Choroid plexus epithelial cell (primary cell): ENCODE data around the gene TBC1D14.

Experiments used
- DNase-seq: peaks from one replicate; pipeline ENCODE4 v3.0.0-alpha.2; 2010; ENCODE audit warnings: low read depth
- H3K4me3 ChIP-seq: 2 replicates; pipeline ENCODE4 v1.5.1; 2011; ENCODE audit warnings: low read depth, mild to moderate bottlenecking, control low read depth, low read length, moderate library complexity
- TF ChIP-seq, protein P1 (sequence below): conservative IDR thresholded peaks from 2 replicates; pipeline ENCODE4 v1.5.1; 2011; ENCODE audit warnings: low read depth, mild to moderate bottlenecking, control low read depth, inconsistent platforms, low read length, moderate library complexity

The TBC1D14 gene

DNA sequence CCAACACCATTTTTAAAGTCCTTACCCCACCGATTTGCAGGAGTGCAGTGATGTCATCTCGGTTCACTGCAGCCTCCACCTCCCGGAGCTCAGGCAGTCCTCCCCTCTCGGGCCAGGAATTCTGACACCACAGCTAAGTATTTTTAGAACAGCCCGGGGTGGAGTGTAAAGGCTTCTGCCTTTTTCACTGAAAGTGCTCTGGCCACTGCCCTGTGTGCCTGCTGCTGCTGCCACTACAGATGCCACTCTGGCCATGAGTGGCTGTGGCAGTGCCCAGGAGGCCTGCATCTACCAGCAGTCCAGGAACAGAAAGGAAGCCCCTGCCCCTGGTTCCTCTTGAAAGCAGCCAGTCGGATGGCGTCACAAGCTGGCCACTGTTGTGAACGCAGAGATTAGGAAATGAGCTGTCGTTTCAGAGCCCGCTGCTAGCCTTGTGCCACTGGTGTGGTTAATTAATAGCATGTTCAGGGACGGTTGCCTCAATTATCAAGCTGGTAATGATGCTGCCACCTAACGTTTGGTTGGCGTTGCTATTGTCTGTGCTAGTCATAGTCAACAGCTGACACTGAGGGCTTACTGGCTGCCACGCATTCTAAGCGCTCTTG, 23.6 kb upstream of the TBC1D14 start:
- no peak overlapping the region for H3K4me3 ChIP-seq
- TF ChIP-seq, protein P1, sequence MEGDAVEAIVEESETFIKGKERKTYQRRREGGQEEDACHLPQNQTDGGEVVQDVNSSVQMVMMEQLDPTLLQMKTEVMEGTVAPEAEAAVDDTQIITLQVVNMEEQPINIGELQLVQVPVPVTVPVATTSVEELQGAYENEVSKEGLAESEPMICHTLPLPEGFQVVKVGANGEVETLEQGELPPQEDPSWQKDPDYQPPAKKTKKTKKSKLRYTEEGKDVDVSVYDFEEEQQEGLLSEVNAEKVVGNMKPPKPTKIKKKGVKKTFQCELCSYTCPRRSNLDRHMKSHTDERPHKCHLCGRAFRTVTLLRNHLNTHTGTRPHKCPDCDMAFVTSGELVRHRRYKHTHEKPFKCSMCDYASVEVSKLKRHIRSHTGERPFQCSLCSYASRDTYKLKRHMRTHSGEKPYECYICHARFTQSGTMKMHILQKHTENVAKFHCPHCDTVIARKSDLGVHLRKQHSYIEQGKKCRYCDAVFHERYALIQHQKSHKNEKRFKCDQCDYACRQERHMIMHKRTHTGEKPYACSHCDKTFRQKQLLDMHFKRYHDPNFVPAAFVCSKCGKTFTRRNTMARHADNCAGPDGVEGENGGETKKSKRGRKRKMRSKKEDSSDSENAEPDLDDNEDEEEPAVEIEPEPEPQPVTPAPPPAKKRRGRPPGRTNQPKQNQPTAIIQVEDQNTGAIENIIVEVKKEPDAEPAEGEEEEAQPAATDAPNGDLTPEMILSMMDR, result peak; percentile 35
- peak; percentile 71 for DNase-seq

DNA sequence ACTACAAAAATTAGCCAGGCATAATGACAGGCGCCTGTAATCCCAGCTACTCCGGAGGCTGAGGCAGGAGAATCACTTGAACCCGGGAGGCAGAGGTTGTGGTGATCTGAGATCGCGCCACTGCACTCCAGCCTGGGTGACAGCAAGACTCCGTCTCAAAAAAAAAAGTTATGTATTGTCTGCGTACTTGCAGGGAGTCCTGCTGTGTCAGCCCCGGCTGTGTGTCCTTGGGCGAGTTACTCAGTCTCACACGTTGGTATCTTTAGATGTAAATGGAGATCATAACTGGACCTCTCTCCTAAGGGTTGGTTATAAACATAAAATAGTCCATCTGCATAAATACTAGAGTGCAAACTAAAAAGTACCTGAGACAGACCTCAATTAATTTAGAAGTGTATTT, 22.7 kb upstream of the TBC1D14 start:
- H3K4me3 ChIP-seq, result no peak overlapping the region
- TF ChIP-seq, protein P1, result no peak
- no peak for DNase-seq

DNA sequence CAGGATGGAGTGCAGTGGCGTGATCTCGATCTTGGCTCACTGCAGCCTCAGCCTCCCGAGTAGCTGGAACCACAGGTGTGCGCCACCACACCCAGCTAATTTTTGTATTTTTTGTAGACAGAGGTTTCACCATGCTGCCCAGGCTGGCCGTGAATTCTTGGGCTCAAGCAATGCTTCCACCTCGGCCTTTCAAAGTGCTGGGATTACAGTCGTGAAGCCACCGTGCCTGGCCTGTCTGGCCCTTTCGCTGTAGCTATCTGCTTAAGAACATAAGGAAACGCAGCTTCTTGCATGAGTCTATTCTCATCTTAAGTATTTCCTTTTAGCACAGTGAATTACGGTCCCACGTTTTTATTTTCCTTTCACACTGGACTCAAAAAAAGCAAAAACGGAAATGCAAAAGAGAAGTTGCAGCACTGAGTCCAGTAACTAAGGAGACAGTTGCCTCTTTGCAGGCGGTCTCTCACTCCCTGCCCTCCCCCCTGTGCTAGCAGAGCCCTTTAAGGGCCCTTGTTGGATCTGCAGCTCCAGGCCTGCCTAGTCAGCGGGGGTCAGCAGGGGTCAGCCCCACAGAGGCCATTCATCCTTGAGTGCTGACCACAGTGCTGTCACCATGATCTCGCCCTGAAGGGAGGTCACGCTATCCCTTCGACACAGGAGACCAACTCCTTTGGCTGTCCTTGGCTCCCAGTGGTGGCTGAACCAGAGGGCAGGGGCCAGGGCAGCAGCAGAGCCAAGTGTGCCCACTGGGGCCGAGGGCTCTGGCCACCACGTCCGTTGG, 21.8 kb upstream of the TBC1D14 start:
- TF ChIP-seq, protein P1, result no peak
- peak; percentile 67 for DNase-seq
- H3K4me3 ChIP-seq, result no peak overlapping the region

DNA sequence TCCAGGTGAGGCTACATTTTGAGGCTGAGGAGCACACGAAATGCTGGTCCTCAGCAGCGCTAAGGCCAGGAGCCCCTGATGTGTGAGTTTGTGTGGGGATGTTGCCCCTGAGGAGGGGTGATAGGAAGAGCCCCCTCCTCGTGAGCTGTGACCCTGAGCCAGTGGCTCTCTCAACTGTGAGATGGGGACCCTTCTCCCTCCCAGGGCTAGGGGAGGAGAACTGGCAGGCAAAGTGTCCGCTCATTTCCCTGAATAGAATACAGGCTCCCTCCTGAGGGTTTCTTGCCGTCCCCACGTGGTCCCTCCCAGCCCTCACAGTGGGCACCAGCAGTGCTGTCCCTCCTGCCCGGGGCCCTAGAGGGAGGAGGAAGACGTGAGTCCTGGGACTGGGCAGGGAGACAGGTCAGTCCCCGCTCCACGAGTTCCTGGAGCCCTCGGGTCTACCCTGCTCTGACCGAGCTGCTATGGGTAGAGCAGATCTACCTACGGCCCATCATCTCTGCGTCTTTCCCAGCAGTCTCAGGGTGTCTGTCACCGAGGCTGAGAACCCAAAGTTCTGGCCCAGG, 21.0 kb upstream of the TBC1D14 start:
- TF ChIP-seq, protein P1, result no peak
- no peak for DNase-seq
- no peak overlapping the region for H3K4me3 ChIP-seq

DNA sequence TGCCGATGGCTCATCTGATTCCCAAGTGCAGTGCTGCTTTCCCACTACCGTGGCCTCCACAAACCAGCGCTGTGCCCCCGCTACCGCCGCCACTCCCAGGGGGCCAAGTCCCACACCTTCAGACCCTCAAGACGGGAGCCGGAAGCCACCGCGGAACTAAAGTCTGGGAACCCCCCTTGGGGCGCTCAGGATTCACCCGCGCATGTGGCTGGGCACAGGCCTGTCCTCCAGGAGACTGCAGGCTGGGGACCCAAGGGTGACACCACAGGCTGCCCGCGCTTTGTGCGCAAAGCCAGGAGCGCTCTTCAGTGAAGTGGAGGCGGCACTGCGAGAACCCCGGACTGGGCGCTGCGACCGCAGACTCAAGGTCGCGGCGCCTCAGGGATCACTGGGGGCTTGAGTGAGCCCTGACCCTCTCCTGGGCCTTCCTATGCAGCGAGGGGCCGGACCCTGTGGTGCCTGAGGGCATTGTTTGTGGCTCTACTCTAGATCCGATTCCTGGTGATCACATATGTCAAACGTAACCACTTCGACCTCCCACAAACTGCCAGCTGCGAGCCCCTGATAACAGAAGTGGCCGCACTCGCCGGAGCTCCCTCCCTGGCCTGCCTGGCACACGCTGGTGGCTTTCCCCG, 20.4 kb upstream of the TBC1D14 start:
- TF ChIP-seq, protein P1, result no peak
- no peak overlapping the region for H3K4me3 ChIP-seq
- DNase-seq, result no peak

DNA sequence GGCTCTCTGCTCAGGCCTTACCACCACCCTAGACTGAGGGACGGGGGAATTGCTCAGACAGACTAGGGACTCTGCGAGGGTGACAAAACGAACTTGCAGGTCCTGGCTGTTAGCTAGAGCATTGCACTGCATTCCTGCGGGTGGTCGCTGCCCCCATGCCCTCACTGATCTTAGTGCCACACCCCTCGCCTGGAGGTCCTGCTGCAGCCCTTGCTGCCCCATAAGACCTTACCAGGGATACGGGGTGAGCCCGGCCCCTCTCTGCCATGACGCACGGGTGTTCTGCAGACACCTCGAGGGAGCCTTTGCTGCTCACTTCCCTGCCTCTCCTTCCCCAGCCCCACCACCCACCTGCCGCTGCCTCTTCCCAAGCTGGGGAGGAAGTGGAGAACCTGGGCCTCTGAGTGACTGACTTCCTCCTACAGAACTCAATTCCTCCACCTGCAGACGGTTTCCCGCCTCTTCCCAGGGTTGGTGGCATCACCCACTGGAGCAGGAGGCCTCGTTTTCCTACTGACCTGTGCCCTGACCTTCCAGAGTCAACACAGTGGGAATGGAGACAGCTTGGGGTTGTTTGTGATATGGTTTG, 19.8 kb upstream of the TBC1D14 start:
- no peak for DNase-seq
- TF ChIP-seq, protein P1, result no peak
- no peak overlapping the region for H3K4me3 ChIP-seq
